Mammary epithelial cell (primary cell): Measurements from ENCODE around the gene RHBDL3.

Source experiments
- CTCF ChIP-seq, 2 donors: IDR thresholded peaks in 1 of 2; conservative IDR thresholded peaks in 1 of 2; 2 replicates each; pipeline ENCODE4 v1.5.1; 2011 to 2012; ENCODE audit warnings: inconsistent platforms in 2 of 2, low read length in 2 of 2, mild to moderate bottlenecking in 2 of 2, control low read depth in 1 of 2, low read depth in 1 of 2; ENCODE audit not compliant: insufficient read depth in 1 of 2; ENCODE audit errors: extremely low read depth in 1 of 2
- EZH2 ChIP-seq: IDR thresholded peaks from 2 replicates; pipeline ENCODE4 v1.6.1; 2012; ENCODE audit warnings: low read length, inconsistent platforms, borderline replicate concordance

DNA sequence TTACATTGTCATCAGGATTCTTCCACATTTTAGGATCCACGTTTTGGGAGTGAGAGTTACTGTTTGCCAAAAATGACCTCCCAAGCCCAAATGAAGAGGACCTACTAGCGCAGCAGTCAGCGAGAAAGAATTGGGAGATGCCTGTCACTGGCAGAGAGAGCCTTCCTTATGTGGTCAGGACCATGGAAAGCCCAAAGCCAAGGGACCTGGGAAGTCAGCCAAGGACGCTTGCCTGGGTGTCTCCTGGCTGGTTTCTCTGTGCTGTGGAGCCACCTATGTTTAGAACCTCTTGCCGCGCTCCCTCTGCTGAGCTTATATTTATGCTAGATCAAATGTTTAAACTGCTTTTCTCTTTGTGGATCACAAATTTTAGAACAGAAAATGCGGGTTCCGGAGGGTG is 24.9 kb upstream of the RHBDL3 start:
- TF ChIP-seq CTCF (conservative IDR thresholded peaks at IDR 0.05 in 1 of 2, IDR thresholded peaks at IDR 0.05 in 1 of 2; ENCODE audit: extremely low read depth in 1 of 2, insufficient read depth in 1 of 2, low read depth in 1 of 2, low read length in 2 of 2) = no peak
- TF ChIP-seq EZH2 = no peak
